CD4-positive, alpha-beta T cell treated with Interleukin-1 beta for 1 hour (primary cell): ENCODE measurements around the gene BPIFA1.
A peak's percentile ranks its signal among the peaks of the same experiment; 100 is the strongest.

Source experiments
- DNase-seq, 2 donors: peaks; one replicate each; pipeline ENCODE4 v3.0.0-alpha.2; 2020 to 2022

BPIFA1 gene

DNA sequence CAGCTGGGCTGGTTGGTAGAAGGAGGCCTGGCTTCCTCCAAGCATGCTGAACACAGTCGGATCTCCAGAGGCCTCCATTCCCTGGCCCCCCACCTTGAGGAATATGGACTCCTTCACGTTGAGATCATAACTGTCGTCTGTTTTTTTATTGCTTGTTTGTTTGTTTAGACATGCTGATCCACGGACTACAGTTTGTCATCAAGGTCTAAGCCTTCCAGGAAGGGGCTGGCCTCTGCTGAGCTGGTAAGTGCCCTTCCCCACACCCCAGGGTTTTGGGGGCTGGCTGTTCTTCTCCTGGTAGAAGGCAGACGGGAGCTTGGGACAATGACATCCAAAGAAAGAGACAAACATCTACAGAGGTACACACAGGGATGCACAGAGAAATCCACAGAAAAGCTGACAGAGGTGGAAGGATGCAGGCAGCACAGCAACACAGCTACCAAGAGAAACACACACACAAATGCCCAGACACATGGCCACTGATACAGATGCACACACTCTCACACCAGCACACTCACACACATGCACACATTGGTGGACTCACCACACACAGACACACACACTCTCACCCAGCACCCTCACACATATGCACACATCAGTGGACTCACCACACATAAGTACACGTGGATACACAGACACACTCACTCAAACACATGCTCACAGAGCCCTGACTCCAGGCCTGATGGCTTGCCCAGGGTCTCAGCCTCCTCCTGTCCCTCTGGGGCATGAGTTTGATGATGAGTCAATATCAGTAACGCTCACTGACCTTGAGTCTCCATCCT is 6.7 kb downstream of the BPIFA1 start:
- DNase-seq, result no peak

GRCh38 chr20:33246077-33246476 is 10.3 kb downstream of the BPIFA1 start:
- no peak for DNase-seq

DNA sequence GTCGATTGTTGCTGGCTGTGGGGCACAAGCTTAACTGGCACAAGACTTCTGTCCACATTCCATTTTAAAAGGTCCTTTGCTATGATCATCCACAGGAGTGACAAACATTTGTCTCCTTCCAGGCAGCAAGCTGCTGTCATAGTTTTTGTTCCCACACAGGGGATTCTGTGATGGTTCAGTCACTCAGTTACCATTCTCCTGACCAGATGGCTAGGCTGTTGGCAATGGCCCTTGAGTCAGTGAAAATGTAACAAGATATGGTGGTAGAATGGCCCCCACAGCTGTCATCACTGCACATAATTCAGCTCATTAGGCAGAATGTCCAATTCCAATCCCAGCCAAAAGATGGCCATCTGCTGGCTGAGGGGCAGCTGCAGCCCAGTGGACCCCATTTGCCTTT is 13.7 kb downstream of the BPIFA1 start:
- no peak for DNase-seq

GRCh38 chr20:33250666-33251065 is 14.9 kb downstream of the BPIFA1 start:
- DNase-seq, result no peak

- no peak for DNase-seq
Measured at GRCh38 chr20:33251496-33251895, 15.7 kb downstream of the BPIFA1 start.

GRCh38 chr20:33252460-33252859 is 16.7 kb downstream of the BPIFA1 start:
- no peak for DNase-seq

- DNase-seq, result no peak
Measured at GRCh38 chr20:33255005-33255404, 19.2 kb downstream of the BPIFA1 start.

DNA sequence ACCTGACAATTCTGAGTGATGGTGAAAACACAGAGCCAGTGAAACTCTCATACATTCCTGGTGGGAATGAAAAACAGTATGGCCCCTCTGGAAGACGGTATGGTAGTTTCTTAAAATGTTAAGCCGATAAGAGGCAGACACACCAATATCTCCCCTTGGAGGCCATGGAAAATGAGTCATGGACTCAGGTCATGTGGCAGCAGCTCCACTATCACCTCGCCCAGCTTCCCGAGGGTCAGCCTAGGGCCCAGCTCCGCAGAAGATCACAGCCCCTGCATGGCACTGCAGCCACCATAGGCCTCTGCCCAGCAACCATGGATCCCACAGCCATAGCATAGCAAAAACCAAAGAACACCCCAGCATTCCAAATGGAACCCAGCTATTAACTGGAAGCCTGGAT is 21.4 kb downstream of the BPIFA1 start:
- DNase-seq, result no peak

DNA sequence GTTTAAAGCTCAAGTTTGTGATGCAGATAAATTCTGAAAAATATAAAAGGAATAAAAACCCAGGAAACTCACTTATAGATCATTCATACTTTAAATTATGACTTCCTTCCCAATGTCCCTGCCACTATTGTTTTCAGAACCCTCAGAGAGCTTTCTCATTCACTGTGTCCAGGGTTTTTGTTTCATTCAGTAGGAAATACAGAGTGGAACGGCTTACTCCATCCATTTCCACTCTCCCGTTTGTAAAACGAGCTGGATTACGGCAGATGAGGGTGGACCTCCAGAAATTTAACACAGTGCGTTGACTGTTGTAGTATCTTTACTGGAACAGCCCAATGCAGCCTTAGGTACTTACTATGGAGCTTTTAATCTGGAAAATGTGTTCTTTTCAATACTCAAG is 23.6 kb downstream of the BPIFA1 start:
- DNase-seq, result no peak

DNA sequence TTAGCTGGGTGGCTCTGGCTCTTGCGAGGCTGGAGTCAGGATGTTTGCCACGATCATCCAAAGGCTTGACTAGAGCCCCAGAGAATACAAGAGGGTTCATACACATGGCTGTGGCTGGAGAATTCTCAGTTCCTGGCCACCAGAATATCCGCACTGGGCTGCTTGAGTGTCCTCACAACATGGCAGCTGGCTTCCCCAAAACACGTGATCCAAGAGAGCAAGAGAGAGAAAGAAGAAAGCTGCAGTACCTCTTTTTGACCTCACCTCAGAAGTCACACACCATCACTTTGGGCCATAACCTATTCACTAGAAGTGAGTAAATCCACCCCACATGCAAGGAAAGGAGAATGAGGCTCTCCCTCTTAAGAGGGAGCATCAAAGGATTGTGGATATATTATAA is 25.7 kb downstream of the BPIFA1 start:
- no peak for DNase-seq

GRCh38 chr20:33262658-33263065 is 26.9 kb downstream of the BPIFA1 start:
- DNase-seq, result peak in 1 of 2 donors; percentile 20

DNA sequence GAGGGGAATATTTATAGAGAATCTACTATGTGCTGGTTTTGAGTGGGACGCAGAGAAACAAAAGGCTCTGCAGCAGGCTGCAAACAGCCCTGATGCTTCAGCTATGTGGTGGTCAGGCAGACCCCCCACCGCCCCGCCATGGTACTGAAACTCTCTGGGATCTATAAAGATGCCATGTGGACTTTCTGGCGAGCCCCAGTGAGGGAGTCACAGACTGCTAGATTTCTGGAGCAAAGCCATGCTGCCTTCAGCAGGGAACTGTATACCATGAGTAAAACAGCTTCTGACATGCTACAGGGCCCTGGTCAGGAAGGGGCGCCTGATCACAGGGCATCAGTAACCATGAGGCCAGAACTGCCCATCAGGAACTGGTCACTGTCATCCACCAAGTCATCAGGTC is 28.0 kb downstream of the BPIFA1 start:
- no peak for DNase-seq

GRCh38 chr20:33267701-33268100 is 31.9 kb downstream of the BPIFA1 start:
- DNase-seq, result no peak

DNA sequence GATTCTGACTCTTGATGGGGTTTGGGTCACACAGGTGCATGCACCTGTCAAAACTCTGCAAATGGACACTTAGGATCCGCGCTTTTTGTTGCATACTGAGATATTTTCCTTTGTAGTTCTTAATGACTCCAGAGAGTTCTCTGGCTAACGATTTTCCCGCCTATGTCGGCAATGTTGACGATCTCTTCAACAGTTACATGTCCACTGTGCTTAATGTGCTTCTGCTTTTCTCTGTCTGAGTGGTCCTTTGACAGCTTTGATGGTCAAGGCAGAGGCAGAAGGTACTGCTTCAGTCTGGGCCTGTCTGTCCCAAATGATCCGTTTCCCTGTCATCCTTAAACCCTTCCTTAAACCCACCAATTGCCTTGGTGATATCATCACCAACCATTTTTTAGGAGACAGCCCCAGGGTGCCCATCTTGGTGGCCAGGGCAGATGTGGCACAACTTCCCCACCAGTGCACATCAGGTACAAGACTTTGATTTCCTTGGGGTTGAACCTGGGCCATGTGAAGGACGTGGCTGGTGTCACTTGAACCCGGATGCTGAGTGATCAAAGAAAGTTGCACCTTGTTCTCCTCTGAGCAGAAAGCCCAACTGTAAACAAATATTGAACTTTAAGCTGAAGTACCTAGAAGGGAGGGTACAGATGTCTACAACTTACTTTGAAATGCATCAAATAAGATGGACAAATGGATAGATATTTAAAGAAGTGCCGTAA is 36.5 kb downstream of the BPIFA1 start:
- no peak for DNase-seq

DNA sequence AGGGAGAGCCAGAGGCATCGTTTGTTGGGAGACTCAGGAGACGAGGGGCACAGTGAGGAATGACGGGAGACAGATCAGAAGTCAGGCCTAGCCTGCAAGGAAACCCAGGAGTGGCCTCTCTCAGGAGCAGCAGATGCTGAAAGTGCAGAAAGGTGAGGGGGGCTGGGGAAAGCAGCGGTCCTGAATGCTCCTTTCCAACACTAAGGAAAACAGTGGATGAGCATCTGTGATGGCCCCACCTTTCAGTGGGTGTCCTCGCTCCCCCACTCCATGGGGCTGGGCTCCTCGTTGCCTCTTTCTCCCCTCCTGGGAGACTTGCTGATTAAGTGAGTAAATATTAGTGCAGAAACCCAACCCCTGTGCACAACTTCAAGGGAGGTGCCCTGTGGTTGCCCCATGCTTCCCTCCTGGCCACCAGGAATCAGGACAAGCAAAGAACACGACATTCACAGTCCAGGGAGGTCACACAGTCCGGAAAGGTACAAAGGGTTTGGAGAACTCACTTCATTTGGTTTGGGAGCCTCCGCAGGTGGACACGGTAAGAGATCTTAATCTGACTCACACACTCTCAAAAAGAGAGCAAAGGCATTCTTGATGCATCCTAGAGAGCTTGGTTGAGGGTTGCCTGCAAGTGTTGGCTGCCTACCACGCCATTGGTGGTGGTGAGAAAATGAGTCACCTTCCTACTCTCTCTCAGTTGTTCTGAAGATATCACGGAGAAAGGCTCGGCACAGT is 37.5 kb downstream of the BPIFA1 start:
- DNase-seq, result no peak

- no peak for DNase-seq
Measured at GRCh38 chr20:33275215-33275614, 39.4 kb downstream of the BPIFA1 start.

- no peak for DNase-seq
Measured at GRCh38 chr20:33275871-33276270, 40.1 kb downstream of the BPIFA1 start.

- no peak for DNase-seq
Measured at GRCh38 chr20:33276303-33277113, 40.7 kb downstream of the BPIFA1 start.

GRCh38 chr20:33277471-33278441 is 42.0 kb downstream of the BPIFA1 start:
- DNase-seq, result no peak

DNA sequence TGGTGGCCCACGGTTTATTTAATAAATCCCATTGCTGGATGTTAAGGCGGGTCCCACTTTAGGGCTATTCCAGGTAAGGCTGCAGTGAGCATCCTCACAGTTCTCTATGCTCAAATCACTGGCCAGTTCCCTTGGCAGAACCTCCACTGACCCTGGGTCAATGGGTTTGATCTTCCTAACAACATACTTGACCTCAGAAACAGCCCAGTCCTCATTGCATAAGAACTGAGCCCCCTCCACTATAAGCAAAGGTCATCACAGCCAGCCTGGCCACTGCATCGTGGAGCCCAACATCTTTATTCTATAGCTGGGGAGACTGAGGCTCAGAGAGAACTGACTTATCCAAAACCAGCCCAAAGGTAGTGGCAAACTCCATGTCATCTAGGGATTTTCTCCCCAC is 42.9 kb downstream of the BPIFA1 start:
- no peak for DNase-seq

GRCh38 chr20:33279261-33279910 is 43.6 kb downstream of the BPIFA1 start:
- no peak for DNase-seq
